Endodermal cell (in vitro differentiated cells): ENCODE data around the gene TMEM223. TPM values are rescaled to one million over a fixed set of nuclear protein-coding genes. Genes with fewer than 3 reads are reported as not detected.

ENCODE experiments used
- DNase-seq: peaks from one replicate; pipeline ENCODE4 v3.0.0-alpha.2; 2017
- H3K27ac ChIP-seq: 2 replicates; pipeline ENCODE4 v1.5.1; 2013; ENCODE audit warnings: mild to moderate bottlenecking, low read depth, low read length, moderate library complexity
- H3K27me3 ChIP-seq: 2 replicates; pipeline ENCODE4 v1.6.1; 2013; ENCODE audit warnings: mild to moderate bottlenecking, low read length, moderate library complexity; ENCODE audit not compliant: insufficient read depth, control insufficient read depth, poor library complexity, severe bottlenecking
- H3K36me3 ChIP-seq: 2 replicates; pipeline ENCODE4 v1.7.0; 2013; ENCODE audit warnings: mild to moderate bottlenecking, low read length, moderate library complexity; ENCODE audit not compliant: control insufficient read depth, insufficient read depth
- H3K4me1 ChIP-seq: one replicate; pipeline ENCODE4 v1.7.0; 2013; ENCODE audit warnings: low read length; ENCODE audit not compliant: control insufficient read depth, insufficient read depth
- H3K4me3 ChIP-seq: 2 replicates; pipeline ENCODE4 v1.5.1; 2013; ENCODE audit warnings: mild to moderate bottlenecking, low read length, moderate library complexity
- H3K9ac ChIP-seq: 2 replicates; pipeline ENCODE4 v1.6.1; 2013; ENCODE audit warnings: mild to moderate bottlenecking, low read length, moderate library complexity; ENCODE audit not compliant: poor library complexity, severe bottlenecking; ENCODE audit errors: extremely low read depth
- H3K9me3 ChIP-seq: 2 replicates; pipeline ENCODE4 v1.6.1; 2013; ENCODE audit warnings: mild to moderate bottlenecking, low read length, moderate library complexity; ENCODE audit not compliant: control insufficient read depth
- H3K27ac Mint-ChIP-seq: 2 replicates; pipeline ENCODE4 v1.8.0; 2020; ENCODE audit warnings: mixed read lengths
- H3K27me3 Mint-ChIP-seq: 2 replicates; pipeline ENCODE4 v1.8.0; 2021; ENCODE audit warnings: mild to moderate bottlenecking, mixed read lengths; ENCODE audit not compliant: insufficient read depth
- H3K36me3 Mint-ChIP-seq: 2 replicates; pipeline ENCODE4 v1.8.0; 2020; ENCODE audit warnings: low read depth, mixed read lengths
- H3K4me1 Mint-ChIP-seq: 2 replicates; pipeline ENCODE4 v1.8.0; 2020; ENCODE audit warnings: mixed read lengths
- H3K4me3 Mint-ChIP-seq: 2 replicates; pipeline ENCODE4 v1.8.0; 2020; ENCODE audit warnings: mild to moderate bottlenecking, moderate library complexity, mixed read lengths
- H3K9me3 Mint-ChIP-seq: 2 replicates; pipeline ENCODE4 v1.8.0; 2020; ENCODE audit warnings: mild to moderate bottlenecking, mixed read lengths
- CTCF ChIP-seq: fragments of 200-600 bp; sonication (generic); conservative IDR thresholded peaks from 2 replicates; pipeline ENCODE4 v1.5.0; 2021; ENCODE audit warnings: antibody characterized with exemption, mild to moderate bottlenecking
- WGBS, 2 experiments: methylation state at CpG; one replicate each; pipeline versions ENCODE4 v1.1.5 to v1.1.7; 2013; ENCODE audit warnings: missing lambda C conversion rate in 2 of 2, mixed read lengths in 1 of 2; ENCODE audit not compliant: insufficient coverage in 1 of 2, insufficient read length in 1 of 2; 5-methylcytosine and 5-hydroxymethylcytosine counted together
- total RNA-seq, 2 donors: library from RNA; stranded (reverse); fragmentation: NEBNext Ultra II Directional in 1 of 2; extraction: Animal tissue kit (Norgen Biotek cat#: 25700) in 1 of 2; gene quantifications; 2 replicates in 1 of 2; 3 replicates in 1 of 2; pipeline ENCODE4 v1.2.1, GENCODE V29; 2021

TMEM223 gene
- total RNA-seq, 2 donors from 2014 or later: 18.4 to 21.0 TPM

GRCh38 chr11:62757846-62758788, 33.7 kb downstream of the TMEM223 start:
- Histone ChIP-seq H3K9ac (no peak overlapping the region), H3K9me3 (no peaks in the 10 kb centered on the region), H3K27ac (no peak overlapping the region), H3K4me1 (peaks cover 12% of the 10 kb centered on the region), H3K27me3 (no peaks in the 10 kb centered on the region), H3K4me3 (no peak overlapping the region), H3K36me3 (no peaks in the 10 kb centered on the region)
- peak overlapping the region; percentile 91 for H3K27ac Mint-ChIP-seq
- 53 to 82% methylated on average over 2 to 6 of the region's 9 CpGs for WGBS, 2 experiments
- TF ChIP-seq CTCF: no peak
- no peaks in the 10 kb centered on the region for H3K9me3 Mint-ChIP-seq
- H3K27me3 Mint-ChIP-seq: no peaks in the 10 kb centered on the region
- peak; percentile 87 for DNase-seq
- peaks cover 5% of the 10 kb centered on the region for H3K36me3 Mint-ChIP-seq
- H3K4me3 Mint-ChIP-seq: peak overlapping the region; percentile 59
- peaks cover 23% of the 10 kb centered on the region for H3K4me1 Mint-ChIP-seq

GRCh38 chr11:62755086-62755615, 36.7 kb downstream of the TMEM223 start:
- Histone ChIP-seq H3K4me1 (peaks cover 4% of the 10 kb centered on the region), H3K27ac (no peak overlapping the region), H3K36me3 (peaks cover 11% of the 10 kb centered on the region), H3K9ac (no peak overlapping the region), H3K27me3 (no peaks in the 10 kb centered on the region), H3K9me3 (no peaks in the 10 kb centered on the region), H3K4me3 (no peak overlapping the region)
- no peak for TF ChIP-seq CTCF
- 89 to 94% methylated on average over 9 to 10 of the region's 10 CpGs for WGBS, 2 experiments
- H3K4me1 Mint-ChIP-seq: peaks cover 18% of the 10 kb centered on the region
- no peak overlapping the region for H3K27ac Mint-ChIP-seq
- H3K36me3 Mint-ChIP-seq: peaks cover 14% of the 10 kb centered on the region
- DNase-seq: no peak
- no peaks in the 10 kb centered on the region for H3K9me3 Mint-ChIP-seq
- H3K27me3 Mint-ChIP-seq: no peaks in the 10 kb centered on the region
- peak overlapping the region; percentile 96 for H3K4me3 Mint-ChIP-seq

DNA sequence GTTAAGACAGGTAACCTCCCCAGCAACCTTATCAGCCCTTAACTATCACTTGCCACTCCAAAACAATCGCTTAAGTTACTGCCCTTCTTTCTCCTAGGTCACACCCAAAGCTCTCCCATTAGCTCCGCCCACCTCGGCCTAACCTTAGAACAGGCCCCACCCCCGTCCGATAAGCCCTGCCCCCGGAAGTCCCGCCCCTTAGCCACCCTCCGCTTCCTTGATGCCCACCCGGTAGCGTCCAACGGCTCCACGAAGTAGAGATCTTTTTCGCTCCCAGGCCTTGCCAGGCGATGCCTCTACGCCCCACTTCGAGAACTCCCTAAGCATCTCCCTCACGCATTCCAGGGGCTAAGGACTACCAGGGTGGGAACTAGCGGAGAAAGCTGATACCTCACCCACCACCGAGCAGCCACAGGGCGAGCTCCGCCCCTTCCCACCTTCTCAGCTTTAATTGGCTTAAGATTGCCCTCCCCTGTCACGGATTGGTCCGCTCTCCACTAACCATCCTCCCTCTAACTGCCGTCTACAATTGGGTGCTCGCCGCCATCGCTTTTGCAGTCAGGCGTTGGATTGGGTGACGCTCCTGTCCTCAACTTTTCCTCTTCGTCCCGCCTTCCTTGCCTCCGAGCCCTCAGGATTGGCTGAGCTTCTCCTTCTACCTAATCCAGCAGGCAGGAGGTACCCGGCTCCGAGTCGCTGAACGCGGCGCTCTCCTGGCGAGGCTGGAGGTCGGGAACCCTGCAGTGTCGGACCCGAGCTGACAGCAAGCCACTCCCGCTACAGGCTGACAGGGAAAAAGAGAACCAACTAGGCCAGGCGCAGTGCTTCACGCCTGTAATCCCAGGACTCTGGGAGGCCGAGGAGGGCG, 37.8 kb downstream of the TMEM223 start, which contains the start of gene ZBTB3:
Gene ZBTB3 (minus strand): TSS at position 425 of the 868 bp plus-strand sequence. CDS start 496 bp downstream, outside the sequence.
- Histone ChIP-seq H3K9ac (peak within 1 kb of the TSS; percentile 42), H3K9me3 (no peaks in the 10 kb centered on the region), H3K36me3 (peaks cover 16% of the 10 kb centered on the region), H3K27ac (peak within 1 kb of the TSS; percentile 60), H3K4me1 (peaks cover 4% of the 10 kb centered on the region), H3K27me3 (no peaks in the 10 kb centered on the region), H3K4me3 (peak within 1 kb of the TSS; percentile 87)
- TF ChIP-seq CTCF: no peak
- H3K27me3 Mint-ChIP-seq: no peaks in the 10 kb centered on the region
- H3K27ac Mint-ChIP-seq: peak within 1 kb of the TSS; percentile 99
- DNase-seq: peak; percentile 99
- H3K36me3 Mint-ChIP-seq: peaks cover 21% of the 10 kb centered on the region
- H3K9me3 Mint-ChIP-seq: no peaks in the 10 kb centered on the region
- peak within 1 kb of the TSS; percentile 96 for H3K4me3 Mint-ChIP-seq
- H3K4me1 Mint-ChIP-seq: peaks cover 21% of the 10 kb centered on the region
- 2% methylated on average over 22 to 47 of the region's 47 CpGs for WGBS, 2 experiments
